ACC112 (cell line): Measurements from ENCODE around the gene FRMD8.
A peak's percentile ranks its signal among the peaks of the same experiment; 100 is the strongest.

Experiments
- H2AFZ ChIP-seq: fragments of 200-600 bp; sonication (generic); one replicate; pipeline ENCODE4 v1.6.0; 2017; ENCODE audit warnings: antibody characterized with exemption, low read length; ENCODE audit not compliant: unreplicated experiment
- H3K27ac ChIP-seq: fragments of 200-600 bp; sonication (generic); 2 replicates; pipeline ENCODE4 v1.5.1; 2014; ENCODE audit warnings: low read depth, mild to moderate bottlenecking, antibody characterized with exemption, low read length, moderate library complexity
- H3K27me3 ChIP-seq: fragments of 200-600 bp; sonication (generic); 2 replicates; pipeline ENCODE4 v1.6.1; 2014; ENCODE audit warnings: mild to moderate bottlenecking, antibody characterized with exemption, low read length, moderate library complexity, mixed read lengths; ENCODE audit not compliant: insufficient read depth
- H3K36me3 ChIP-seq: fragments of 200-600 bp; sonication (generic); 2 replicates; pipeline ENCODE4 v1.6.1; 2016; ENCODE audit warnings: mild to moderate bottlenecking, antibody characterized with exemption, low read length, moderate library complexity, mixed read lengths; ENCODE audit not compliant: insufficient read depth
- H3K4me1 ChIP-seq: fragments of 200-600 bp; sonication (generic); one replicate; pipeline ENCODE4 v1.6.1; 2016; ENCODE audit warnings: low read length, mixed read lengths; ENCODE audit not compliant: insufficient read depth, unreplicated experiment, control insufficient read depth
- H3K4me3 ChIP-seq: fragments of 200-600 bp; sonication (generic); 2 replicates; pipeline ENCODE4 v1.5.1; 2014; ENCODE audit warnings: mild to moderate bottlenecking, low read depth, low read length
- H3K79me2 ChIP-seq: fragments of 200-600 bp; sonication (generic); one replicate; pipeline ENCODE4 v1.6.0; 2016; ENCODE audit warnings: low read length; ENCODE audit not compliant: control insufficient read depth, unreplicated experiment, insufficient read depth

Gene FRMD8

DNA sequence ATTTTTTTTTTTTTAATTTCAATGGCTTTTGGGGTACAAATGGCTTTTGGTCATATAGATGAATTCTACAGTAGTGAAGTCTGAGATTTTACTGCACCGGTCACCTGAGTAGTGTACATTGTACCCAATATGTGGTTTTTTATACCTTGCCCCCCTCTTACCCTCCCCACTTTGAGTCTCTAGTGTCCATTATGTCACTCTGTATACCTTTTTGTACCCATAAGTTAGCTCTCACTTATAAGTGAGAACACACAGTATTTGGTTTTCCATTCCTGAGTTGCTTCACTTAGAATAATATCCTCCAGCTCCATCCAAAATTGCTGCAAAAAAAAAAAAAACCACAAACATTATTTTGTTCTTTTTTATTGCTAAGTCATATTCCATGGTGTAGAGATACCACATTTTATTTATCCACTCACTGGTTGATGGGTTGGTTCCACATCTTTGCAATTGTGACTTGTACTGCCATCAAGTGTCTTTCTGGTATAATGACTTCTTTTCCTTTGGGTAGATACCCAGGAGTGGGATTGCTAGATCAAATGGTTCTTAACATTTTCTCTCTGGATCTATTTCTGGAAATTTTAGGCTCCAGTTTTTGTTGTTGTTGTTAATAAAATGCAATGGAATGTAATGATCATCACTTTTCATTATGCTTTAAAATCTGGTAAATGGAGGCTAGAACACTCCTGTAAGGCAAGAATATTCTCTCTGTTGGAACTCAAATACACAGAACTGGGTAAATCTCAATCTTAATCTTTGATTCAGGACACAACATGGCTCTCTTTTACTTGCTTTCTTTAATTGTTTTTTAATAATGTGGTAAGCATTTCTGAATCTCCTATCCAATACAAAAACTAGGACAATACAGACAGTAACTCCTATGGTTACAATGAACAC is 46.5 kb downstream of the FRMD8 start:
- no peak overlapping the region for H2AFZ ChIP-seq
- peaks cover 40% of the 10 kb centered on the region for H3K36me3 ChIP-seq
- peak overlapping the region; percentile 94 for H3K4me3 ChIP-seq
- no peaks in the 10 kb centered on the region for H3K27me3 ChIP-seq
- H3K4me1 ChIP-seq, result peaks cover 34% of the 10 kb centered on the region
- peaks cover 80% of the 10 kb centered on the region for H3K79me2 ChIP-seq
- peak overlapping the region; percentile 99 for H3K27ac ChIP-seq

DNA sequence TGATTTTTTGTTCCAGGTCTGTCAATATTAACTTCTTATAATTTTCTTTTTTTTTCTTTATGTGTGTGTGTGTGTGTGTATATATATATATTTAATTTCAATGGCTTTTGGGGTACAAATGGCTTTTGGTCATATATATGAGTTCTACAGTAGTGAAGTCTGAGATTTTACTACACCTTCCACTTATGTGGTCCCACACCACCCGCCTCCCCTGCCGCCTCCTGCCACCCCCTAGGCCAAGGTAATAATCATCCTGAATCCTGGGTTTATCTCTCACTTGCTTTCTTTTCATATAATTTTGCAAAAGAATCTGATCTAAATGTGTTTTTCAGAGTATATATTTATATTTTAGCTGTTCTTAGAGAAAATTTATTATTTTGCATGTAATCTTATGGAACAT is 47.2 kb downstream of the FRMD8 start:
- peaks cover 43% of the 10 kb centered on the region for H3K36me3 ChIP-seq
- peaks cover 84% of the 10 kb centered on the region for H3K79me2 ChIP-seq
- H3K27me3 ChIP-seq, result no peaks in the 10 kb centered on the region
- H3K4me3 ChIP-seq, result peak overlapping the region; percentile 44
- no peak overlapping the region for H2AFZ ChIP-seq
- H3K4me1 ChIP-seq, result peaks cover 34% of the 10 kb centered on the region
- H3K27ac ChIP-seq, result peak overlapping the region; percentile 99

DNA sequence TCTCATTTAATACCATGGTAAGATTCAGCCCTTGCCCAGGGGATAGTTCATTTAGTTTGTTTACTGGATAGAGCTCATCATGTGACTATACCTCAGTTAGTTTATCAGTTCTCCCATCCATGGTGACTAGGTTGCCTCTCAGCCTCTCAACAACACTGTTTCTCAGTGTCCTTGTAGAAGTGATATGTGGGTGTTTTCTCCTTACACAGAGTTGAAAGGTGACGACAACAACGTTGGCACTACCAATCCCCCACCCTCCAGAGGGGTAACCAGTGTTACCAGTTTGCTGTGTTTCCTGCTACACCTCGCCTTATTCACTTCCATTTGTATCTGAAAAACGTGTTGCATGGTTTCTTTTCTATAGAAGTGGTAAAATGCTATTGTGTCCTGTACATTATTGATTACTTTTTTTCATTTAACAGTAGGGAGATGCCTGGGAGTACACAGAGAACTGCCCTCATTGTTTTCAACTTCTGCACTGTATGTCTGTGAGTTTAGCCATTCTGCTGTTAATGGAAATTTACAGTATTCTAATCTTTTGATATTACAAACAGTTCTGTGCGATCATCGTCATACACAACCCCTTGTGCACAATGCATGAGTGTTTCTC is 47.7 kb downstream of the FRMD8 start:
- Histone ChIP-seq H3K4me1 (peaks cover 38% of the 10 kb centered on the region), H3K27me3 (no peaks in the 10 kb centered on the region), H3K4me3 (peak overlapping the region; percentile 44), H3K27ac (peak overlapping the region; percentile 60), H3K36me3 (peaks cover 48% of the 10 kb centered on the region), H2AFZ (no peak overlapping the region), H3K79me2 (peaks cover 84% of the 10 kb centered on the region)

DNA sequence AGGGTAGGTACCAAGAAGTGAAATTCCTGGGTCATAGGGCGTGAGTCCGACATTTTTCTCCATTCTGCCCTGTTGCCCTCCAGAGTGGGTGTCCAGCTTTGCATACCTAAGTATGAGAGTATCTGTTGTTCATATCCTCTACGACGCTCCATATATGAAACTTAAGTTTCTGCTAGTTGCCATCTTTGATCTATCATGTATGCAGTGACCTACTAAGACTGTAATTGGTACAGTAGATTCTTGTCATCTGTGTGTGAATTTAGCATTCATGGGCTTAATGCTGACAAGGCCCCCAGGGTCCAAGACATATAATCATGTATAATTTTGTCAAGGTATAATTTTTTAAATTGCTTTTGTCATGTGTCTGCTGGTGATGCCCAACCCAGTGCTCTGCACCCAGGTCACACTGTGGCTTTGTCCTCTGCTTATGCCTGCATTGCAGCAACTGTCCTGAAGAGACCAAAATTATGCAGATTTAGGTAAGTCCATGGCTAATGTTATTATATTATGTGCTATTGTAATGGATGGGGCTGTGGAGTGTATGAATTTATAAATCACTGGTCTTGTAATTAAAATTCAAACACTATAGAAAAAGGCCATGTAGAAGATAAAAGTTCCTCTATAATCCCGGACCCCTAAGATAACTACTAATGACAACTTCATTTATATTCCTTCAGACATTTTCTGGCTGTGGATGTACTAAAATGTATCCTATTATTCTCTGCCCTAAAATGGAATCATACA is 48.4 kb downstream of the FRMD8 start:
- Histone ChIP-seq H3K4me3 (peak overlapping the region; percentile 44), H3K36me3 (peaks cover 48% of the 10 kb centered on the region), H3K4me1 (peaks cover 39% of the 10 kb centered on the region), H3K79me2 (peaks cover 80% of the 10 kb centered on the region), H3K27me3 (no peaks in the 10 kb centered on the region), H2AFZ (no peak overlapping the region), H3K27ac (peak overlapping the region; percentile 60)

GRCh38 chr11:65435411-65435931 is 49.0 kb downstream of the FRMD8 start:
- peaks cover 79% of the 10 kb centered on the region for H3K79me2 ChIP-seq
- peaks cover 48% of the 10 kb centered on the region for H3K36me3 ChIP-seq
- H2AFZ ChIP-seq, result no peak overlapping the region
- H3K4me3 ChIP-seq, result peak overlapping the region; percentile 44
- H3K27me3 ChIP-seq, result no peaks in the 10 kb centered on the region
- H3K4me1 ChIP-seq, result peaks cover 37% of the 10 kb centered on the region
- peak overlapping the region; percentile 60 for H3K27ac ChIP-seq

GRCh38 chr11:65435981-65436411 is 49.6 kb downstream of the FRMD8 start:
- Histone ChIP-seq H3K4me3 (peak overlapping the region; percentile 23), H3K27ac (peak overlapping the region; percentile 60), H3K36me3 (peaks cover 48% of the 10 kb centered on the region), H2AFZ (no peak overlapping the region), H3K4me1 (peaks cover 35% of the 10 kb centered on the region), H3K27me3 (no peaks in the 10 kb centered on the region), H3K79me2 (peaks cover 74% of the 10 kb centered on the region)

DNA sequence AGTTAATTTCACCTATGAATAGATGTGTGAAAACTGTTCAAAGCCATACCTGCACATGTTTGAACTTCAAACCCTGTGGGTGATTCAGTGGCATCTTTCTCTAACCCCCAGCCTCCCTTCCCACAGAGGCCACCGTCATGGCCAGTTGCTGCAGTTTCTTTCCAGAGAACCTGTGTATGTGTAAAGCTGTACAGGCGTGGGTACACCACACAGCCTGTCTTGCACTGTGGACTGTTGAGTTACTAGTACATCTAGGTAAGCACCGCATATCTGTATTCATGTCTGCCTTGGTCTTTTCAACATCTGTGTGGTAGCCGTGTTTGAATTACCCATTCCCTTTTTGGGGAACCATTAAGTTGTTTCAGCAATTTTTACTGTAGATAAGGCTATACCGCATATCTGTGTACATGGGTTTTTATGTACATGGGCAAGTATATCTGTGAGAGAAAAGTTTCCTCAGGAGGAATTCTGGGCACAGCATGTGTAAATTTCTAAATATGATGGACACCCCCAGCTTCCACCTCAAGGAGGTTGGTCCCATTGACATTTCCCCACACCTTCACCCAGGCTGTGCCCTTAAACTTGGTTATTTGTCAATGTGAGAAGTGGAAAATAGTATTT is 50.1 kb downstream of the FRMD8 start:
- Histone ChIP-seq H3K79me2 (peaks cover 71% of the 10 kb centered on the region), H3K27ac (peak overlapping the region; percentile 60), H3K4me1 (peaks cover 35% of the 10 kb centered on the region)

GRCh38 chr11:65437436-65438227 is 51.2 kb downstream of the FRMD8 start:
- Histone ChIP-seq H2AFZ (no peak overlapping the region), H3K27me3 (no peaks in the 10 kb centered on the region), H3K36me3 (peaks cover 48% of the 10 kb centered on the region), H3K27ac (peak overlapping the region; percentile 32), H3K79me2 (peaks cover 64% of the 10 kb centered on the region), H3K4me1 (peaks cover 35% of the 10 kb centered on the region), H3K4me3 (peak overlapping the region; percentile 39)

More for the DNA sequence above, 50.1 kb downstream of the FRMD8 start:
- peaks cover 48% of the 10 kb centered on the region for H3K36me3 ChIP-seq
- H3K4me3 ChIP-seq, result peak overlapping the region; percentile 23
- H3K27me3 ChIP-seq, result no peaks in the 10 kb centered on the region
- no peak overlapping the region for H2AFZ ChIP-seq

DNA sequence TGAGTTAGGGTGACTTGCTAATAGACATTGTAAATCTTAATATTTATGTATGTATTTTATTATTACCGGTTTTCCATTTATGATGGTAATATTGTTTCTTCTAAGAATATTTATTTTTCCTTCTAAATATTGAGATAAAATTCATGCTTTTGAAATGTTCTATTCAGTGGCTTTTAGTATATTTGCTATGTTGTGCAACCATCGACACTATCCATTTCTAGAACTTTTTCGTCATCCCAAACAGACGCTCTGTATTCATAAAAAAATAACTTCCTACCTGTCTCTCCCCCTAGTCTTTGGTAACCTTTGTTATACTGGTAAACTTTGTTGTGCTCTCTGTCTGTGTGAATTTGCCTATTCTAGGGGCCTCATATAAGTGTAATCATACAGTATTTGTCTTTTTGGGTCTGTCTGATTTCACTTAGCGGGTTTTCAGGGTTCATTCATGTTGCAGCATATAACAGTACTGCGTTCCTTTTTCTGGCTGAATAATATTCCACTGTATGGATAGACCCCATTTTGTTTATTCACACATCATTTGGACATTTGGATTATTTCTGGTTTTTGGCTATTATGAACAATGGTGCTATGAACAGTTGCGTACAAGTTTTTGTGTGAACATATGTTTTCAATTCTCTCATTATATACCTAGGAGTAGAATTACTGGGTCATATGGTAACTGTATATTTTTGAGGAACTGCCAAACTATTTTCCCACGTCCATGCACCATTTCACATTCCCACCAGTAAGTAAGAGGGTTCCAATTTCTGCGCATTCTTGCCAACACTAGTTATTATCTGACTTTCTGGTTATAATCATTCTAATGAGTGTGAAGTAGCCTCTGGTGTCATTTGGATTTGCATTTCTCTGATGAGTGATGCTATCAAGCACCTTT is 52.1 kb downstream of the FRMD8 start:
- H3K27me3 ChIP-seq, result no peaks in the 10 kb centered on the region
- peak overlapping the region; percentile 5; the same call in 1 of the 2 replicates for H3K4me3 ChIP-seq
- H3K36me3 ChIP-seq, result peaks cover 47% of the 10 kb centered on the region
- H3K4me1 ChIP-seq, result peaks cover 35% of the 10 kb centered on the region
- no peak overlapping the region for H2AFZ ChIP-seq
- H3K79me2 ChIP-seq, result peaks cover 55% of the 10 kb centered on the region
- peak overlapping the region; percentile 32 for H3K27ac ChIP-seq
